HepG2 (cell line): ENCODE results near the gene CCDC59. TPM values are rescaled to one million over a fixed set of nuclear protein-coding genes. Genes with fewer than 3 reads are reported as not detected.

Source experiments
- ARID5B ChIP-seq: IDR thresholded peaks from 2 replicates; pipeline ENCODE4 v1.4.0; 2020; ENCODE audit warnings: mild to moderate bottlenecking, missing genetic modification reagents
- CBFB ChIP-seq: sonication (generic); formaldehyde crosslinking; IDR thresholded peaks from 2 replicates; pipeline ENCODE4 v1.4.0; 2020; ENCODE audit warnings: missing genetic modification reagents
- ELF3 ChIP-seq: IDR thresholded peaks from 2 replicates; pipeline ENCODE4 v1.6.1; 2016; ENCODE audit warnings: missing genetic modification reagents, missing compliant biosample characterization
- ERF ChIP-seq: IDR thresholded peaks from 2 replicates; pipeline ENCODE4 v1.6.1; 2018; ENCODE audit warnings: missing biosample characterization, missing genetic modification reagents
- FOXM1 ChIP-seq: sonication (generic); formaldehyde crosslinking; IDR thresholded peaks from 2 replicates; pipeline ENCODE4 v1.5.0; 2020; ENCODE audit warnings: missing genetic modification reagents
- LCORL ChIP-seq, 2 experiments: fragments of 450-650 bp in 1 of 2; sonication (generic) in 1 of 2; formaldehyde crosslinking in 1 of 2; IDR thresholded peaks; 2 replicates each; pipeline versions ENCODE4 v1.5.0 to v1.6.1; 2017 to 2020; ENCODE audit warnings: antibody characterized with exemption in 1 of 2, missing genetic modification reagents in 1 of 2
- NR2F6 ChIP-seq, 2 experiments: IDR thresholded peaks; 2 replicates each; pipeline ENCODE4 v1.6.1; 2016; ENCODE audit warnings: antibody characterized with exemption in 1 of 2, mild to moderate bottlenecking in 1 of 2
- PHF21A ChIP-seq: sonication (generic); formaldehyde crosslinking; IDR thresholded peaks from 2 replicates; pipeline ENCODE4 v1.5.0; 2020; ENCODE audit warnings: mild to moderate bottlenecking, missing genetic modification reagents
- REXO4 ChIP-seq: sonication (generic); formaldehyde crosslinking; IDR thresholded peaks from 2 replicates; pipeline ENCODE4 v1.8.0; 2022; ENCODE audit warnings: missing genetic modification reagents, mild to moderate bottlenecking, borderline replicate concordance
- RFX5 ChIP-seq: IDR thresholded peaks from 2 replicates; pipeline ENCODE4 v1.6.1; 2011; ENCODE audit warnings: low read depth, low read length, improper control_type of control experiment
- SNRNP70 ChIP-seq: fragments of 200-400 bp; formaldehyde crosslinking; IDR thresholded peaks from 2 replicates; pipeline ENCODE4 v1.6.1; 2017; ENCODE audit warnings: mild to moderate bottlenecking, low read depth, low read length, moderate library complexity
- SP1 ChIP-seq, 2 experiments: fragments of 450-650 bp in 1 of 2; sonication (generic) in 1 of 2; formaldehyde crosslinking in 1 of 2; IDR thresholded peaks; 2 replicates each; pipeline versions ENCODE4 v1.4.0 to v1.6.1; 2016 to 2020; ENCODE audit warnings: missing genetic modification reagents in 1 of 2
- SP5 ChIP-seq: IDR thresholded peaks from 2 replicates; pipeline ENCODE4 v1.6.1; 2016; ENCODE audit warnings: low read depth, borderline replicate concordance
- SUZ12 ChIP-seq: fragments of 150-350 bp; IDR thresholded peaks from 2 replicates; pipeline ENCODE4 v1.6.1; 2014; ENCODE audit warnings: low read depth, low read length
- U2AF1 ChIP-seq: fragments of 200-400 bp; formaldehyde crosslinking; optimal IDR thresholded peaks from 2 replicates; pipeline ENCODE3; 2017; ENCODE audit warnings: mild to moderate bottlenecking, low read depth, low read length
- ZNF121 ChIP-seq: sonication (generic); formaldehyde crosslinking; IDR thresholded peaks from 2 replicates; pipeline ENCODE4 v1.5.0; 2020; ENCODE audit warnings: mild to moderate bottlenecking, missing genetic modification reagents
- ZNF143 ChIP-seq: sonication (generic); formaldehyde crosslinking; IDR thresholded peaks from 2 replicates; pipeline ENCODE4 v1.4.0; 2020; ENCODE audit warnings: missing genetic modification reagents
- ZNF782 ChIP-seq: sonication (generic); formaldehyde crosslinking; IDR thresholded peaks from 2 replicates; pipeline ENCODE4 v1.4.0; 2020; ENCODE audit warnings: missing genetic modification reagents, mild to moderate bottlenecking, borderline replicate concordance
- polyA plus RNA-seq, 8 experiments: library from polyadenylated mRNA; depleted of rRNA in 3 of 8; stranded (reverse) in 7 of 8; unstranded in 1 of 8; fragments of >200 nt; fragmentation: Illumina TruSeq in 4 of 8; extraction: Trizol in 4 of 8; gene quantifications; 2 replicates each; pipeline versions ENCODE4 v1.2.1 to v1.2.3, GENCODE V29; 2011 to 2016; ENCODE audit warnings: low read depth in 4 of 8, missing spikeins in 1 of 8, mixed read lengths in 1 of 8; ENCODE audit not compliant: insufficient read depth in 1 of 8
- total RNA-seq, 5 experiments: library from RNA; depleted of rRNA; stranded (reverse); fragments of >200 nt; fragmentation: Illumina TruSeq; extraction: Trizol; gene quantifications; 2 replicates each; pipeline ENCODE4 v1.2.3, GENCODE V29; 2016; ENCODE audit warnings: low read depth in 1 of 5
- TF ChIP-seq, protein P1 (sequence below): sonication (generic); formaldehyde crosslinking; conservative IDR thresholded peaks from 2 replicates; pipeline ENCODE4 v1.4.0; 2020; ENCODE audit warnings: missing genetic modification reagents
- TF ChIP-seq, protein P2 (sequence below): IDR thresholded peaks from 2 replicates; pipeline ENCODE4 v1.6.1; 2016; ENCODE audit warnings: missing compliant biosample characterization, missing genetic modification reagents, borderline replicate concordance
- TF ChIP-seq, protein P3 (sequence below): sonication (generic); formaldehyde crosslinking; IDR thresholded peaks from 2 replicates; pipeline ENCODE4 v1.5.0; 2020; ENCODE audit warnings: mild to moderate bottlenecking, low read depth, missing genetic modification reagents, borderline replicate concordance

The CCDC59 gene
- total and polyA plus RNA-seq, 2 of the 13 experiments (the other 11 are each of a cell fraction or from before 2014, with no cell fraction given) = 16.1 to 81.3 TPM

GRCh38 chr12:82314406-82314892 lies 43.7 kb downstream of the CCDC59 start (continued):
- TF ChIP-seq NR2F6 (IDR thresholded peaks at IDR 0.05) (no peak), NR2F6 (CRISPR knock-in tag; IDR thresholded peaks at IDR 0.05) (no peak), SUZ12 (no peak), LCORL (IDR thresholded peaks at IDR 0.05) (no peak), LCORL (CRISPR knock-in tag; IDR thresholded peaks at IDR 0.05) (0 out of 2 replicates have a peak, but pooled peaks have one; percentile 27), PHF21A (CRISPR knock-in tag) (peak; percentile 15; the same call in 1 of the 2 replicates), ZNF121 (CRISPR knock-in tag) (0 out of 2 replicates have a peak, but pooled peaks have one; percentile 16), ZNF143 (CRISPR knock-in tag) (no peak), ELF3 (CRISPR knock-in tag) (peak; percentile 30; the same call in 1 of the 2 replicates), SP1 (IDR thresholded peaks at IDR 0.05) (no peak), SP1 (CRISPR knock-in tag; IDR thresholded peaks at IDR 0.05) (no peak), CBFB (CRISPR knock-in tag) (no peak), SNRNP70 (no peak), FOXM1 (no peak), REXO4 (CRISPR knock-in tag) (no peak), SP5 (CRISPR knock-in tag) (peak; percentile 77), ZNF782 (CRISPR knock-in tag) (no peak), RFX5 (no peak), ERF (CRISPR knock-in tag) (no peak), U2AF1 (no peak), ARID5B (CRISPR knock-in tag) (peak; percentile 52; the same call in 1 of the 2 replicates)
- TF ChIP-seq, protein P1, sequence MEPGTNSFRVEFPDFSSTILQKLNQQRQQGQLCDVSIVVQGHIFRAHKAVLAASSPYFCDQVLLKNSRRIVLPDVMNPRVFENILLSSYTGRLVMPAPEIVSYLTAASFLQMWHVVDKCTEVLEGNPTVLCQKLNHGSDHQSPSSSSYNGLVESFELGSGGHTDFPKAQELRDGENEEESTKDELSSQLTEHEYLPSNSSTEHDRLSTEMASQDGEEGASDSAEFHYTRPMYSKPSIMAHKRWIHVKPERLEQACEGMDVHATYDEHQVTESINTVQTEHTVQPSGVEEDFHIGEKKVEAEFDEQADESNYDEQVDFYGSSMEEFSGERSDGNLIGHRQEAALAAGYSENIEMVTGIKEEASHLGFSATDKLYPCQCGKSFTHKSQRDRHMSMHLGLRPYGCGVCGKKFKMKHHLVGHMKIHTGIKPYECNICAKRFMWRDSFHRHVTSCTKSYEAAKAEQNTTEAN (CRISPR knock-in tag) = no peak
- TF ChIP-seq, protein P2, sequence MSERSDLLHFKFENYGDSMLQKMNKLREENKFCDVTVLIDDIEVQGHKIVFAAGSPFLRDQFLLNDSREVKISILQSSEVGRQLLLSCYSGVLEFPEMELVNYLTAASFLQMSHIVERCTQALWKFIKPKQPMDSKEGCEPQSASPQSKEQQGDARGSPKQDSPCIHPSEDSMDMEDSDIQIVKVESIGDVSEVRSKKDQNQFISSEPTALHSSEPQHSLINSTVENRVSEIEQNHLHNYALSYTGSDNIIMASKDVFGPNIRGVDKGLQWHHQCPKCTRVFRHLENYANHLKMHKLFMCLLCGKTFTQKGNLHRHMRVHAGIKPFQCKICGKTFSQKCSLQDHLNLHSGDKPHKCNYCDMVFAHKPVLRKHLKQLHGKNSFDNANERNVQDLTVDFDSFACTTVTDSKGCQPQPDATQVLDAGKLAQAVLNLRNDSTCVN (CRISPR knock-in tag) = no peak
- TF ChIP-seq, protein P3, sequence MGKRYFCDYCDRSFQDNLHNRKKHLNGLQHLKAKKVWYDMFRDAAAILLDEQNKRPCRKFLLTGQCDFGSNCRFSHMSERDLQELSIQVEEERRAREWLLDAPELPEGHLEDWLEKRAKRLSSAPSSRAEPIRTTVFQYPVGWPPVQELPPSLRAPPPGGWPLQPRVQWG (CRISPR knock-in tag) = no peak
